Measurements from ENCODE around the gene ACVR1. TPM values are rescaled to one million over a fixed set of nuclear protein-coding genes. Genes with fewer than 3 reads are reported as not detected.
A peak's percentile ranks its signal among the peaks of the same experiment; 100 is the strongest.
"Not testable (repeated sequence)": the region's sequence is repeated elsewhere in the genome, so short reads cannot be mapped to it uniquely, and the experiment has no call there.

The ACVR1 gene
- total RNA-seq, 2 experiments from 2014 or later = 8.3 to 10.1 TPM

DNA sequence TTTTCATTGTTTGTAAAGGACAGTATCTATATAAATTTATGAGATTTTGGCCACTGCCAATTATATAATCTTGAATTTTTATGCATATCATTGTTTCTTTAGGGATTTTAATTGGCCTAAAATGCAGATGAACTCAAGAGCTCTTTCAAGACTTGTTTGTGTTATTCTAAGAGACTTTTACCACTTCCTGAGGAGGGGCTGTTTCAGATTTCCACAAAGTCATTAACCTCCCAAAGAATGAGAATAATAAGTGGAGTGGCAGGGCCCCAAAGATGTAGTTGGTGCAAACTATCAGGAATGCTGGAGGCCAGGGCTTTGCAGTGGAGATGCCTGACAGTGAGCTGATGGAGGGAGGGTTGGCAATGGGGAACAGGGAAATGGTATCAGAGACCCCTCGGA lies 15.5 kb upstream of the ACVR1 start:
- ATAC-seq (no peak), DNase-seq (no peak)
- Mint-ChIP-seq H3K9me3 (peaks cover 2% of the 10 kb centered on the region), H3K4me3 (no peak overlapping the region), H3K36me3 (ENCODE audit: low read depth) (no peaks in the 10 kb centered on the region), H3K27ac (peak overlapping the region; percentile 82), H3K4me1 (ENCODE audit: low read depth) (peaks cover 57% of the 10 kb centered on the region), H3K27me3 (no peaks in the 10 kb centered on the region)
- TF ChIP-seq, protein P1, sequence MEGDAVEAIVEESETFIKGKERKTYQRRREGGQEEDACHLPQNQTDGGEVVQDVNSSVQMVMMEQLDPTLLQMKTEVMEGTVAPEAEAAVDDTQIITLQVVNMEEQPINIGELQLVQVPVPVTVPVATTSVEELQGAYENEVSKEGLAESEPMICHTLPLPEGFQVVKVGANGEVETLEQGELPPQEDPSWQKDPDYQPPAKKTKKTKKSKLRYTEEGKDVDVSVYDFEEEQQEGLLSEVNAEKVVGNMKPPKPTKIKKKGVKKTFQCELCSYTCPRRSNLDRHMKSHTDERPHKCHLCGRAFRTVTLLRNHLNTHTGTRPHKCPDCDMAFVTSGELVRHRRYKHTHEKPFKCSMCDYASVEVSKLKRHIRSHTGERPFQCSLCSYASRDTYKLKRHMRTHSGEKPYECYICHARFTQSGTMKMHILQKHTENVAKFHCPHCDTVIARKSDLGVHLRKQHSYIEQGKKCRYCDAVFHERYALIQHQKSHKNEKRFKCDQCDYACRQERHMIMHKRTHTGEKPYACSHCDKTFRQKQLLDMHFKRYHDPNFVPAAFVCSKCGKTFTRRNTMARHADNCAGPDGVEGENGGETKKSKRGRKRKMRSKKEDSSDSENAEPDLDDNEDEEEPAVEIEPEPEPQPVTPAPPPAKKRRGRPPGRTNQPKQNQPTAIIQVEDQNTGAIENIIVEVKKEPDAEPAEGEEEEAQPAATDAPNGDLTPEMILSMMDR (IDR thresholded peaks at IDR 0.05) = no peak
- CTCF ChIA-PET = interaction anchor here (1.2 kb wide), 1 partner anchor 10 kb away, joined by 5 read pairs; no protein-coding TSS in a partner anchor
- intact Hi-C loops (cut with micrococcal nuclease) = loop anchor here (10.0 kb wide), 1 partner anchor 267 kb away; the partner anchor contains the start of gene ACVR1C
- POLR2A ChIA-PET = interaction anchor here (1.5 kb wide), 1 partner anchor 15 kb away, joined by 5 read pairs; the partner anchor contains the start of gene ACVR1

- POLR2A ChIA-PET = interaction anchor here (1.5 kb wide), 1 partner anchor 15 kb away, joined by 5 read pairs; the partner anchor contains the start of gene ACVR1
- H3K4me3 Mint-ChIP-seq = no peak overlapping the region
- ATAC-seq (no peak), DNase-seq (no peak)
- H3K4me1 Mint-ChIP-seq (ENCODE audit: low read depth) = peaks cover 52% of the 10 kb centered on the region
- H3K36me3 Mint-ChIP-seq (ENCODE audit: low read depth) = no peaks in the 10 kb centered on the region
- TF ChIP-seq, protein P1 (IDR thresholded peaks at IDR 0.05) = no peak
- CTCF ChIA-PET = interaction anchor here (1.0 to 1.2 kb wide), 2 partner anchors 8 to 11 kb away, joined by 3 to 5 read pairs; no protein-coding TSS in a partner anchor
- intact Hi-C loops (cut with micrococcal nuclease) = loop anchor here (10.0 kb wide), 1 partner anchor 266 kb away; the partner anchor contains the start of gene ACVR1C
- peak overlapping the region; percentile 82 for H3K27ac Mint-ChIP-seq
- peaks cover 2% of the 10 kb centered on the region for H3K9me3 Mint-ChIP-seq
- no peaks in the 10 kb centered on the region for H3K27me3 Mint-ChIP-seq
These were observed 15.0 kb upstream of the ACVR1 start for GRCh38 chr2:157890969-157891642.

DNA sequence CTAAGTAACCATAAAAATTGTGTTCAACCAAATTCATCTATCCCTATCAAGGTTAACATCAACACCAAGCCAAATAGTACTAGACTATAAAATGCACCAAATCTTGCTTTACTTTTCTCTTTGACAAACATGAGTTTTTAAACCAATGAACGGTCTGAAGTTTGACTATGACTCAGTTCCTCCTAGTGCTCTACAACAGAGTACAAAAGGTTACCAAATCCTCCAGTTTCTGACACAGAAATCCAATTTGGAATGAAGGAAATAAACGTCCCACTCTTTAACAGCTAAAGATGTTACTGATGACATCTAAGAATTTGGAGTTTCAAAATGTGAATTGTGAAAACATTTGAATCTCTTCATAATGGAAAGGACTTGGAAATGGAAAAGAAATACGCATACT lies 11.8 kb upstream of the ACVR1 start:
- TF ChIP-seq, protein P1 (IDR thresholded peaks at IDR 0.05) = no peak
- intact Hi-C loops (cut with micrococcal nuclease) = no loop called here
- Mint-ChIP-seq H3K27ac (no peak overlapping the region), H3K9me3 (peaks cover 2% of the 10 kb centered on the region), H3K27me3 (no peaks in the 10 kb centered on the region), H3K36me3 (ENCODE audit: low read depth) (no peaks in the 10 kb centered on the region), H3K4me1 (ENCODE audit: low read depth) (peaks cover 26% of the 10 kb centered on the region), H3K4me3 (no peak overlapping the region)
- POLR2A ChIA-PET = no interaction called here
- CTCF ChIA-PET = interaction anchor here (1.2 kb wide), 1 partner anchor 11 kb away, joined by 6 read pairs; the partner anchor contains the start of gene ACVR1
- DNase-seq = no peak
- no peak for ATAC-seq

DNA sequence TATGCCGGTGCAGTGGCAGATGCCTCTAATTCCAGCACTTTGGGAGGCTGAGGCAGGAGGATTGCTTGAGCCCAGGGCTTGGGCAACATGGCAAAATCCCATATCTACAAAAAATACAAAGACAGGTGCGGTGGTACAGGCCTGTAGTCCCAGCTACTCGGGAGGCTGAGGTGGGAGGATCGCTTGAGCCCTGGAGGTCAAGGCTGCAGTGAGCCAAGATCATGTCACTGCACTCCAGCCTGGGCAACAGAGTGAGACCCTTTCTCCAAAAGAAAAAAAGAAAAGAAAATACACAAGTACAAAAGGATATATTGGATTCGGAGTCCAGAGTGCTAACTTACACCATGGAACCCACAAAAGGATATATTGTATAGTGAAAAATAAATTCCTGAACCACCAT lies 8.4 kb upstream of the ACVR1 start:
- H3K36me3 Mint-ChIP-seq (ENCODE audit: low read depth); DNase-seq; H3K4me3 Mint-ChIP-seq; intact Hi-C loops (cut with micrococcal nuclease); H3K27ac Mint-ChIP-seq; ATAC-seq; CTCF ChIA-PET; H3K27me3 Mint-ChIP-seq; H3K4me1 Mint-ChIP-seq (ENCODE audit: low read depth); H3K9me3 Mint-ChIP-seq: not testable (repeated sequence)
- POLR2A ChIA-PET = interaction anchor here (1.1 kb wide), 1 partner anchor 9 kb away, joined by 4 read pairs; the partner anchor contains the start of gene ACVR1

- ChIA-PET POLR2A (no interaction called here), CTCF (no interaction called here)
- H3K4me1 Mint-ChIP-seq (ENCODE audit: low read depth) = peaks cover 17% of the 10 kb centered on the region
- no peak overlapping the region for H3K4me3 Mint-ChIP-seq
- DNase-seq (no peak), ATAC-seq (no peak)
- no peak overlapping the region for H3K27ac Mint-ChIP-seq
- H3K9me3 Mint-ChIP-seq = no peaks in the 10 kb centered on the region
- TF ChIP-seq, protein P1 (IDR thresholded peaks at IDR 0.05) = no peak
- no peaks in the 10 kb centered on the region for H3K27me3 Mint-ChIP-seq
- H3K36me3 Mint-ChIP-seq (ENCODE audit: low read depth) = no peaks in the 10 kb centered on the region
- intact Hi-C loops (cut with micrococcal nuclease) = no loop called here
These were observed 4.8 kb upstream of the ACVR1 start for GRCh38 chr2:157880927-157881326.
